ENCODE measurements around the gene TAS2R42. TPM values are rescaled to one million over a fixed set of nuclear protein-coding genes. Genes with fewer than 3 reads are reported as not detected.

Gene TAS2R42
- polyA plus RNA-seq, 1 experiment = not detected

GRCh38 chr12:11166300-11166699 lies 20.4 kb downstream of the TAS2R42 start:
- ChIA-PET POLR2A (no interaction called here), CTCF (no interaction called here)
- no peak for TF ChIP-seq CTCF (IDR thresholded peaks at IDR 0.05; ENCODE audit: low read depth, low read length)
- Histone ChIP-seq H3K27me3 (ENCODE audit: control insufficient read depth, insufficient read depth, low read length) (no peaks in the 10 kb centered on the region), H3K27ac (ENCODE audit: low read depth, low read length) (no peak overlapping the region), H3K9me3 (ENCODE audit: control insufficient read depth, insufficient read depth, low read length) (no peaks in the 10 kb centered on the region; the same call in 1 of the 2 replicates), H3K4me3 (ENCODE audit: low read depth, low read length) (no peak overlapping the region)
- no peak for DNase-seq (ENCODE audit: low read depth, low spot score)

GRCh38 chr12:11164384-11164783 lies 22.4 kb downstream of the TAS2R42 start:
- Histone ChIP-seq H3K27me3 (ENCODE audit: control insufficient read depth, insufficient read depth, low read length) (no peaks in the 10 kb centered on the region), H3K9me3 (ENCODE audit: control insufficient read depth, insufficient read depth, low read length) (no peaks in the 10 kb centered on the region), H3K27ac (ENCODE audit: low read depth, low read length) (no peak overlapping the region), H3K4me3 (ENCODE audit: low read depth, low read length) (no peak overlapping the region)
- TF ChIP-seq CTCF (IDR thresholded peaks at IDR 0.05; ENCODE audit: low read depth, low read length) = no peak
- no peak for DNase-seq (ENCODE audit: low read depth, low spot score)
- ChIA-PET CTCF (no interaction called here), POLR2A (no interaction called here)

- Histone ChIP-seq H3K9me3 (ENCODE audit: control insufficient read depth, insufficient read depth, low read length) (no peaks in the 10 kb centered on the region), H3K4me3 (ENCODE audit: low read depth, low read length) (no peak overlapping the region), H3K27me3 (ENCODE audit: control insufficient read depth, insufficient read depth, low read length) (no peaks in the 10 kb centered on the region), H3K27ac (ENCODE audit: low read depth, low read length) (no peak overlapping the region)
- no peak for TF ChIP-seq CTCF (IDR thresholded peaks at IDR 0.05; ENCODE audit: low read depth, low read length)
- CTCF ChIA-PET = interaction anchor here (1.1 kb wide), 1 partner anchor 345 kb away, joined by 3 read pairs; no protein-coding TSS in a partner anchor
- no peak for DNase-seq (ENCODE audit: low read depth, low spot score)
- POLR2A ChIA-PET = interaction anchor here (0.9 kb wide), 1 partner anchor 9 kb away, joined by 7 read pairs; the partner anchor contains the start of gene SMIM10L1
These were observed 24.2 kb downstream of the TAS2R42 start for GRCh38 chr12:11162502-11162901.

GRCh38 chr12:11158885-11159444 lies 27.8 kb downstream of the TAS2R42 start:
- ChIA-PET POLR2A (interaction anchor here (0.6 kb wide), 1 partner anchor 13 kb away, joined by 3 read pairs; no protein-coding TSS in a partner anchor), CTCF (no interaction called here)
- no peak for TF ChIP-seq CTCF (IDR thresholded peaks at IDR 0.05; ENCODE audit: low read depth, low read length)
- H3K9me3 ChIP-seq (ENCODE audit: control insufficient read depth, insufficient read depth, low read length) = no peaks in the 10 kb centered on the region
- H3K4me3 ChIP-seq (ENCODE audit: low read depth, low read length) = no peak overlapping the region
- no peaks in the 10 kb centered on the region for H3K27me3 ChIP-seq (ENCODE audit: control insufficient read depth, insufficient read depth, low read length)
- no peak overlapping the region for H3K27ac ChIP-seq (ENCODE audit: low read depth, low read length)
- no peak for DNase-seq (ENCODE audit: low read depth, low spot score)

- POLR2A ChIA-PET = no interaction called here
- no peak for TF ChIP-seq CTCF (IDR thresholded peaks at IDR 0.05; ENCODE audit: low read depth, low read length)
These were observed 32.3 kb downstream of the TAS2R42 start for GRCh38 chr12:11154400-11154925.

More at GRCh38 chr12:11154400-11154925, 32.3 kb downstream of the TAS2R42 start:
- H3K27ac ChIP-seq (ENCODE audit: low read depth, low read length) = no peak overlapping the region
- CTCF ChIA-PET = no interaction called here
- H3K9me3 ChIP-seq (ENCODE audit: control insufficient read depth, insufficient read depth, low read length) = peaks cover 3% of the 10 kb centered on the region; the same call in 1 of the 2 replicates
- no peak overlapping the region for H3K4me3 ChIP-seq (ENCODE audit: low read depth, low read length)
- no peaks in the 10 kb centered on the region for H3K27me3 ChIP-seq (ENCODE audit: control insufficient read depth, insufficient read depth, low read length)
- no peak for DNase-seq (ENCODE audit: low read depth, low spot score)

All from AG04450 (cell line).